Neural progenitor cell (in vitro differentiated cells): ENCODE results near the gene AQP12B.

Experiments used
- EZH2 ChIP-seq: fragments of 200-600 bp; sonication (generic); IDR thresholded peaks from 2 replicates; pipeline ENCODE4 v1.6.1; 2017; ENCODE audit warnings: antibody characterized with exemption, mild to moderate bottlenecking, moderate library complexity
- TF ChIP-seq, protein P1 (sequence below): fragments of 200-600 bp; sonication (generic); IDR thresholded peaks from 2 replicates; pipeline ENCODE4 v1.5.1; 2017; ENCODE audit warnings: antibody characterized with exemption, mild to moderate bottlenecking

DNA sequence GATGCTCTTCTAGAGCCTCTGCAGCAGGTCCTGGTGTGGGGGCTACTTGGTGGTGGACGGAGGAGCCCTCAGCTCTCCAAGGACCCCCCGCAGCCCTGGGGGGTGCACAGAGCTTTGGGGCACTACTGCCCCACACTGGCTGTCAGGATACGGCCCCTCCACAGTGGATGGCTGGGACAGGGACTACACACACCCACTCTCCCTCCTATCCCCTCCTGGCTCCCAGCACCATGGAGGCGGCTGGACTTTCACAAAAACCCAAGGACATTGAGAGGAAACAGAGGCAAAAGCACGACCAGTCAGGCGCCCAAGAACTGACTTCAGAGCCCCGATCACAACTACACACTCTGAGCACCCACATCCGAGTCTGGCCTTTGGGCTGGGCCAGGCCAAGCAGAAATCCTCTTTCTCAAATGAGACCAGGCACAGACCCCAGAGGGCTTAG is 44.8 kb downstream of the AQP12B start:
- no peak for TF ChIP-seq EZH2
- TF ChIP-seq, protein P1, sequence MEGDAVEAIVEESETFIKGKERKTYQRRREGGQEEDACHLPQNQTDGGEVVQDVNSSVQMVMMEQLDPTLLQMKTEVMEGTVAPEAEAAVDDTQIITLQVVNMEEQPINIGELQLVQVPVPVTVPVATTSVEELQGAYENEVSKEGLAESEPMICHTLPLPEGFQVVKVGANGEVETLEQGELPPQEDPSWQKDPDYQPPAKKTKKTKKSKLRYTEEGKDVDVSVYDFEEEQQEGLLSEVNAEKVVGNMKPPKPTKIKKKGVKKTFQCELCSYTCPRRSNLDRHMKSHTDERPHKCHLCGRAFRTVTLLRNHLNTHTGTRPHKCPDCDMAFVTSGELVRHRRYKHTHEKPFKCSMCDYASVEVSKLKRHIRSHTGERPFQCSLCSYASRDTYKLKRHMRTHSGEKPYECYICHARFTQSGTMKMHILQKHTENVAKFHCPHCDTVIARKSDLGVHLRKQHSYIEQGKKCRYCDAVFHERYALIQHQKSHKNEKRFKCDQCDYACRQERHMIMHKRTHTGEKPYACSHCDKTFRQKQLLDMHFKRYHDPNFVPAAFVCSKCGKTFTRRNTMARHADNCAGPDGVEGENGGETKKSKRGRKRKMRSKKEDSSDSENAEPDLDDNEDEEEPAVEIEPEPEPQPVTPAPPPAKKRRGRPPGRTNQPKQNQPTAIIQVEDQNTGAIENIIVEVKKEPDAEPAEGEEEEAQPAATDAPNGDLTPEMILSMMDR, result no peak
